ENCODE results near the gene CHAC2. TPM values are rescaled to one million over a fixed set of nuclear protein-coding genes. Genes with fewer than 3 reads are reported as not detected.

The CHAC2 gene
- total RNA-seq, 1 experiment from 2014 or later = 8.4 TPM

- Histone ChIP-seq H3K9me2 (ENCODE audit: insufficient read depth) (no peaks in the 10 kb centered on the region), H3K9me3 (ENCODE audit: control insufficient read depth in 1 of 2, insufficient read depth in 1 of 2, low read depth in 1 of 2, low read length in 2 of 2) (no peaks in the 10 kb centered on the region), H3K27ac (ENCODE audit: low read depth, low read length) (no peak overlapping the region), H3K27me3 (ENCODE audit: insufficient read depth, low read length) (no peaks in the 10 kb centered on the region), H3K4me2 (ENCODE audit: low read length) (no peak overlapping the region), H3K4me3 (replicated peaks in 1 of 2; ENCODE audit: low read depth in 1 of 2, low read length in 2 of 2) (no peak overlapping the region), H3K36me3 (ENCODE audit: control insufficient read depth in 1 of 2, insufficient read depth in 2 of 2, low read length in 2 of 2) (no peaks in the 10 kb centered on the region), H3K4me1 (ENCODE audit: control insufficient read depth in 1 of 2, insufficient read depth in 2 of 2, low read length in 2 of 2) (no peaks in the 10 kb centered on the region), H3K9ac (ENCODE audit: low read length) (no peak overlapping the region), H3K79me2 (ENCODE audit: insufficient read depth, low read length) (peaks cover 1% of the 10 kb centered on the region; the same call in 1 of the 2 replicates), H4K20me1 (ENCODE audit: insufficient read depth) (no peaks in the 10 kb centered on the region), H2AFZ (ENCODE audit: low read depth, low read length, poor library complexity, severe bottlenecking) (no peak overlapping the region)
- DNase-seq (ENCODE audit: low read depth, low spot score) (no peak), ATAC-seq (no peak)
- POLR2A ChIA-PET = no interaction called here
- CTCF ChIA-PET = no interaction called here
- TF ChIP-seq POLR2A (IDR thresholded peaks at IDR 0.05; ENCODE audit: borderline replicate concordance, extremely low read depth, insufficient read depth, insufficient read length) = no peak
- TF ChIP-seq CBX3 (IDR thresholded peaks at IDR 0.05; ENCODE audit: low read depth) = no peak
- no peak for TF ChIP-seq EZH2 (IDR thresholded peaks at IDR 0.05)
- TF ChIP-seq ZFX (IDR thresholded peaks at IDR 0.05) = no peak
- no peak for TF ChIP-seq RAD21 (IDR thresholded peaks at IDR 0.05; ENCODE audit: low read depth)
- TF ChIP-seq, protein P1, sequence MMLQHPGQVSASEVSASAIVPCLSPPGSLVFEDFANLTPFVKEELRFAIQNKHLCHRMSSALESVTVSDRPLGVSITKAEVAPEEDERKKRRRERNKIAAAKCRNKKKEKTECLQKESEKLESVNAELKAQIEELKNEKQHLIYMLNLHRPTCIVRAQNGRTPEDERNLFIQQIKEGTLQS (IDR thresholded peaks at IDR 0.05) = no peak
- TF ChIP-seq SRF (IDR thresholded peaks at IDR 0.05; ENCODE audit: low read depth) = no peak
- no peak for TF ChIP-seq MAX (IDR thresholded peaks at IDR 0.05)
- no peak for TF ChIP-seq JUND (IDR thresholded peaks at IDR 0.05)
- TF ChIP-seq ZNF274 (IDR thresholded peaks at IDR 0.05; ENCODE audit: low read depth, low read length) = no peak
- TF ChIP-seq TCF7L2 (IDR thresholded peaks at IDR 0.05; ENCODE audit: borderline replicate concordance, extremely low read depth, insufficient read depth, insufficient read length) = no peak
- BruUV-seq (replicated peaks) = no TSS peak
- RAD21 ChIA-PET (ENCODE audit: low non-redundant PET in 1 of 2, low total read pairs in 2 of 2, uncharacterized antibody in 2 of 2, unreplicated experiment in 2 of 2) = no interaction called here
- intact Hi-C loops (cut with micrococcal nuclease) = no loop called here
These were observed 41.9 kb upstream of the CHAC2 start for GRCh38 chr2:53725662-53726061.

- ChIA-PET POLR2A (no interaction called here), CTCF (no interaction called here), RAD21 (ENCODE audit: low non-redundant PET in 1 of 2, low total read pairs in 2 of 2, uncharacterized antibody in 2 of 2, unreplicated experiment in 2 of 2) (no interaction called here)
- H3K9me2 ChIP-seq (ENCODE audit: insufficient read depth) = no peaks in the 10 kb centered on the region
- H3K9ac ChIP-seq (ENCODE audit: low read length) = no peak overlapping the region
- ATAC-seq (no peak), DNase-seq (ENCODE audit: low read depth, low spot score) (no peak)
- H3K4me1 ChIP-seq (ENCODE audit: control insufficient read depth in 1 of 2, insufficient read depth in 2 of 2, low read length in 2 of 2) = no peaks in the 10 kb centered on the region
- H3K4me3 ChIP-seq (replicated peaks in 1 of 2; ENCODE audit: low read depth in 1 of 2, low read length in 2 of 2) = no peak overlapping the region
- H3K27me3 ChIP-seq (ENCODE audit: insufficient read depth, low read length) = no peaks in the 10 kb centered on the region
- H3K4me2 ChIP-seq (ENCODE audit: low read length) = no peak overlapping the region
- intact Hi-C loops (cut with micrococcal nuclease) = no loop called here
- no peak overlapping the region for H2AFZ ChIP-seq (ENCODE audit: low read depth, low read length, poor library complexity, severe bottlenecking)
- H3K27ac ChIP-seq (ENCODE audit: low read depth, low read length) = no peak overlapping the region
- H4K20me1 ChIP-seq (ENCODE audit: insufficient read depth) = no peaks in the 10 kb centered on the region
- no peaks in the 10 kb centered on the region for H3K9me3 ChIP-seq (ENCODE audit: control insufficient read depth in 1 of 2, insufficient read depth in 1 of 2, low read depth in 1 of 2, low read length in 2 of 2)
- no peaks in the 10 kb centered on the region for H3K36me3 ChIP-seq (ENCODE audit: control insufficient read depth in 1 of 2, insufficient read depth in 2 of 2, low read length in 2 of 2)
- TF ChIP-seq, protein P2, sequence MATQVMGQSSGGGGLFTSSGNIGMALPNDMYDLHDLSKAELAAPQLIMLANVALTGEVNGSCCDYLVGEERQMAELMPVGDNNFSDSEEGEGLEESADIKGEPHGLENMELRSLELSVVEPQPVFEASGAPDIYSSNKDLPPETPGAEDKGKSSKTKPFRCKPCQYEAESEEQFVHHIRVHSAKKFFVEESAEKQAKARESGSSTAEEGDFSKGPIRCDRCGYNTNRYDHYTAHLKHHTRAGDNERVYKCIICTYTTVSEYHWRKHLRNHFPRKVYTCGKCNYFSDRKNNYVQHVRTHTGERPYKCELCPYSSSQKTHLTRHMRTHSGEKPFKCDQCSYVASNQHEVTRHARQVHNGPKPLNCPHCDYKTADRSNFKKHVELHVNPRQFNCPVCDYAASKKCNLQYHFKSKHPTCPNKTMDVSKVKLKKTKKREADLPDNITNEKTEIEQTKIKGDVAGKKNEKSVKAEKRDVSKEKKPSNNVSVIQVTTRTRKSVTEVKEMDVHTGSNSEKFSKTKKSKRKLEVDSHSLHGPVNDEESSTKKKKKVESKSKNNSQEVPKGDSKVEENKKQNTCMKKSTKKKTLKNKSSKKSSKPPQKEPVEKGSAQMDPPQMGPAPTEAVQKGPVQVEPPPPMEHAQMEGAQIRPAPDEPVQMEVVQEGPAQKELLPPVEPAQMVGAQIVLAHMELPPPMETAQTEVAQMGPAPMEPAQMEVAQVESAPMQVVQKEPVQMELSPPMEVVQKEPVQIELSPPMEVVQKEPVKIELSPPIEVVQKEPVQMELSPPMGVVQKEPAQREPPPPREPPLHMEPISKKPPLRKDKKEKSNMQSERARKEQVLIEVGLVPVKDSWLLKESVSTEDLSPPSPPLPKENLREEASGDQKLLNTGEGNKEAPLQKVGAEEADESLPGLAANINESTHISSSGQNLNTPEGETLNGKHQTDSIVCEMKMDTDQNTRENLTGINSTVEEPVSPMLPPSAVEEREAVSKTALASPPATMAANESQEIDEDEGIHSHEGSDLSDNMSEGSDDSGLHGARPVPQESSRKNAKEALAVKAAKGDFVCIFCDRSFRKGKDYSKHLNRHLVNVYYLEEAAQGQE (IDR thresholded peaks at IDR 0.05; ENCODE audit: low read depth) = no peak
- TF ChIP-seq TCF7L2 (IDR thresholded peaks at IDR 0.05; ENCODE audit: borderline replicate concordance, extremely low read depth, insufficient read depth, insufficient read length) = no peak
- no peak for TF ChIP-seq ELF1 (IDR thresholded peaks at IDR 0.05; ENCODE audit: borderline replicate concordance, low read depth)
- TF ChIP-seq SIN3A (IDR thresholded peaks at IDR 0.05; ENCODE audit: low read depth) = no peak
- no peak for TF ChIP-seq EZH2 (IDR thresholded peaks at IDR 0.05)
- TF ChIP-seq JUND (IDR thresholded peaks at IDR 0.05) = no peak
- no peak for TF ChIP-seq FOSL1 (IDR thresholded peaks at IDR 0.05; ENCODE audit: low read depth)
- no peak for TF ChIP-seq CBX3 (IDR thresholded peaks at IDR 0.05; ENCODE audit: low read depth)
- TF ChIP-seq EGR1 (IDR thresholded peaks at IDR 0.05; ENCODE audit: low read depth) = no peak
- TF ChIP-seq POLR2AphosphoS5 (IDR thresholded peaks at IDR 0.05; ENCODE audit: low read depth, low read length) = no peak
- TF ChIP-seq EZH2phosphoT487 (IDR thresholded peaks at IDR 0.05; ENCODE audit: borderline replicate concordance) = no peak
- TF ChIP-seq CEBPB (IDR thresholded peaks at IDR 0.05; ENCODE audit: low read depth) = no peak
- TF ChIP-seq SRF (IDR thresholded peaks at IDR 0.05; ENCODE audit: low read depth) = no peak
- TF ChIP-seq ZFX (IDR thresholded peaks at IDR 0.05) = no peak
- TF ChIP-seq POLR2A (IDR thresholded peaks at IDR 0.05; ENCODE audit: borderline replicate concordance, extremely low read depth, insufficient read depth, insufficient read length) = no peak
- no peaks in the 10 kb centered on the region; the same call in 1 of the 2 replicates for H3K79me2 ChIP-seq (ENCODE audit: insufficient read depth, low read length)
- no TSS peak for BruUV-seq (replicated peaks)
These were observed 39.7 kb upstream of the CHAC2 start for GRCh38 chr2:53727921-53728320.
